Type B pancreatic cell (in vitro differentiated cells): ENCODE results near the gene SHMT2. TPM values are rescaled to one million over a fixed set of nuclear protein-coding genes. Genes with fewer than 3 reads are reported as not detected.

Experiments used
- DNase-seq: peaks from one replicate; pipeline ENCODE4 v3.0.0; 2021; ENCODE audit warnings: mixed read lengths; ENCODE audit not compliant: unreplicated experiment; ENCODE audit errors: extremely low spot score
- H3K27ac Mint-ChIP-seq: 2 replicates; pipeline ENCODE4 v1.8.0; 2021; ENCODE audit warnings: mild to moderate bottlenecking, mixed read lengths
- H3K27me3 Mint-ChIP-seq: 2 replicates; pipeline ENCODE4 v1.8.0; 2021; ENCODE audit warnings: mixed read lengths
- H3K36me3 Mint-ChIP-seq: 2 replicates; pipeline ENCODE4 v1.8.0; 2021; ENCODE audit warnings: mixed read lengths
- H3K4me1 Mint-ChIP-seq: one replicate; pipeline ENCODE4 v1.8.0; 2021; ENCODE audit warnings: mixed read lengths; ENCODE audit not compliant: unreplicated experiment
- H3K4me3 Mint-ChIP-seq: 2 replicates; pipeline ENCODE4 v1.8.0; 2021; ENCODE audit warnings: mild to moderate bottlenecking, mixed read lengths
- H3K9me3 Mint-ChIP-seq: 2 replicates; pipeline ENCODE4 v1.8.0; 2021; ENCODE audit warnings: mixed read lengths
- total RNA-seq: library from RNA; stranded (reverse); gene quantifications from 2 replicates; pipeline ENCODE4 v1.2.1, GENCODE V29; 2021; ENCODE audit warnings: low replicate concordance
- TF ChIP-seq, protein P1 (sequence below): fragments of 200-600 bp; sonication (generic); conservative IDR thresholded peaks from 2 replicates; pipeline ENCODE4 v1.5.0; 2021; ENCODE audit warnings: antibody characterized with exemption, mild to moderate bottlenecking

The SHMT2 gene
- total RNA-seq, 1 donor from 2014 or later: 131 TPM

DNA sequence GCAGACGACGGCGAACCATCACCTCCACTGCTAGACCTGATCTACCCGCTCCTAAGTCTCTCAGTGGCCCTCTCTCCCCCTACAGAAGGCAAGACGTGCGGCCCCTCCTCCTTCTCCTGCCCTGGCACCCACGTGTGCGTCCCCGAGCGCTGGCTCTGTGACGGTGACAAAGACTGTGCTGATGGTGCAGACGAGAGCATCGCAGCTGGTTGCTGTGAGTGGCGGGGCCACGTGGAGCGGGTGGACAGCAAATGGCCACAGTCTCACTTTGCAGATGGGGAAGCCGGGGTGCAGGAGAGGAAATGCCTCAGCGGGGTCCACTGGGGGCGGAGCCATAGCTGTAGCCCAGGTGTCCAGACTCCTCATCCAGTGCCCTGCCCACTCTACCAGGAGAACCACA, 34.3 kb upstream of the SHMT2 start:
- no peak overlapping the region for H3K4me3 Mint-ChIP-seq
- DNase-seq: no peak
- peaks cover 25% of the 10 kb centered on the region for H3K36me3 Mint-ChIP-seq
- no peak overlapping the region for H3K27ac Mint-ChIP-seq
- H3K27me3 Mint-ChIP-seq: no peaks in the 10 kb centered on the region
- no peaks in the 10 kb centered on the region for H3K9me3 Mint-ChIP-seq
- TF ChIP-seq, protein P1, sequence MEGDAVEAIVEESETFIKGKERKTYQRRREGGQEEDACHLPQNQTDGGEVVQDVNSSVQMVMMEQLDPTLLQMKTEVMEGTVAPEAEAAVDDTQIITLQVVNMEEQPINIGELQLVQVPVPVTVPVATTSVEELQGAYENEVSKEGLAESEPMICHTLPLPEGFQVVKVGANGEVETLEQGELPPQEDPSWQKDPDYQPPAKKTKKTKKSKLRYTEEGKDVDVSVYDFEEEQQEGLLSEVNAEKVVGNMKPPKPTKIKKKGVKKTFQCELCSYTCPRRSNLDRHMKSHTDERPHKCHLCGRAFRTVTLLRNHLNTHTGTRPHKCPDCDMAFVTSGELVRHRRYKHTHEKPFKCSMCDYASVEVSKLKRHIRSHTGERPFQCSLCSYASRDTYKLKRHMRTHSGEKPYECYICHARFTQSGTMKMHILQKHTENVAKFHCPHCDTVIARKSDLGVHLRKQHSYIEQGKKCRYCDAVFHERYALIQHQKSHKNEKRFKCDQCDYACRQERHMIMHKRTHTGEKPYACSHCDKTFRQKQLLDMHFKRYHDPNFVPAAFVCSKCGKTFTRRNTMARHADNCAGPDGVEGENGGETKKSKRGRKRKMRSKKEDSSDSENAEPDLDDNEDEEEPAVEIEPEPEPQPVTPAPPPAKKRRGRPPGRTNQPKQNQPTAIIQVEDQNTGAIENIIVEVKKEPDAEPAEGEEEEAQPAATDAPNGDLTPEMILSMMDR: no peak
- H3K4me1 Mint-ChIP-seq: no peaks in the 10 kb centered on the region

GRCh38 chr12:57195611-57196371, 33.7 kb upstream of the SHMT2 start:
- Mint-ChIP-seq H3K27ac (no peak overlapping the region), H3K4me3 (no peak overlapping the region)
- TF ChIP-seq, protein P1: no peak

GRCh38 chr12:57196439-57196838, 33.1 kb upstream of the SHMT2 start:
- no peak overlapping the region for H3K27ac Mint-ChIP-seq
- no peaks in the 10 kb centered on the region for H3K27me3 Mint-ChIP-seq
- H3K4me3 Mint-ChIP-seq: no peak overlapping the region
- H3K4me1 Mint-ChIP-seq: no peaks in the 10 kb centered on the region
- H3K36me3 Mint-ChIP-seq: peaks cover 25% of the 10 kb centered on the region
- TF ChIP-seq, protein P1: no peak
- no peaks in the 10 kb centered on the region for H3K9me3 Mint-ChIP-seq
- no peak for DNase-seq

More at GRCh38 chr12:57195611-57196371, 33.7 kb upstream of the SHMT2 start:
- no peak for DNase-seq
- Mint-ChIP-seq H3K36me3 (peaks cover 25% of the 10 kb centered on the region), H3K4me1 (no peaks in the 10 kb centered on the region), H3K27me3 (no peaks in the 10 kb centered on the region), H3K9me3 (no peaks in the 10 kb centered on the region)

DNA sequence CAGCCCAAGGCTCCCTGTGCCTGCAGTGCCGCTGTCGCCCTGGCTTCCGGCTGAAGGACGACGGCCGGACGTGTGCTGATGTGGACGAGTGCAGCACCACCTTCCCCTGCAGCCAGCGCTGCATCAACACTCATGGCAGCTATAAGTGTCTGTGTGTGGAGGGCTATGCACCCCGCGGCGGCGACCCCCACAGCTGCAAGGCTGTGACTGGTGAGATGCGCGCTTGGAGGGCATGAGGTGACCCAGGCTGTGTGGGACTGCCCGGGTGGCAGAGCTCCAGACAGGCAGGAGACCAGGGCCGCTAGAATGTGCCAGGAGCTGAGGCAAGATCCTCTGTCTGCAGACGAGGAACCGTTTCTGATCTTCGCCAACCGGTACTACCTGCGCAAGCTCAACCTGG, 32.6 kb upstream of the SHMT2 start:
- no peak for DNase-seq
- Mint-ChIP-seq H3K27ac (no peak overlapping the region), H3K36me3 (peaks cover 20% of the 10 kb centered on the region), H3K4me1 (no peaks in the 10 kb centered on the region), H3K9me3 (no peaks in the 10 kb centered on the region), H3K4me3 (no peak overlapping the region), H3K27me3 (no peaks in the 10 kb centered on the region)
- TF ChIP-seq, protein P1: no peak

GRCh38 chr12:57198329-57198728, 31.2 kb upstream of the SHMT2 start:
- no peak for DNase-seq
- Mint-ChIP-seq H3K36me3 (peaks cover 15% of the 10 kb centered on the region), H3K27ac (no peak overlapping the region), H3K9me3 (no peaks in the 10 kb centered on the region), H3K4me1 (no peaks in the 10 kb centered on the region), H3K4me3 (no peak overlapping the region), H3K27me3 (no peaks in the 10 kb centered on the region)
- TF ChIP-seq, protein P1: no peak
